SK-N-MC (cell line): Measurements from ENCODE around the gene ACTL7A.
A peak's percentile ranks its signal among the peaks of the same experiment; 100 is the strongest.

ENCODE experiments used
- DNase-seq: peaks from one replicate; pipeline ENCODE4 v3.0.0-alpha.2; 2011; ENCODE audit warnings: low read depth, low spot score
- H3K27ac ChIP-seq: fragments of 200-600 bp; sonication (generic); 2 replicates; pipeline ENCODE4 v1.5.1; 2016; ENCODE audit warnings: mixed run types
- H3K36me3 ChIP-seq: fragments of 200-600 bp; sonication (generic); 2 replicates; pipeline ENCODE4 v1.6.1; 2017; ENCODE audit warnings: antibody characterized with exemption, low read length, mixed read lengths; ENCODE audit not compliant: insufficient read depth
- H3K4me3 ChIP-seq: fragments of 200-600 bp; sonication (generic); 2 replicates; pipeline ENCODE4 v1.5.1; 2016
- H3K9ac ChIP-seq: fragments of 200-600 bp; sonication (generic); 2 replicates; pipeline ENCODE4 v1.8.0; 2017; ENCODE audit warnings: mixed run types, mixed read lengths; ENCODE audit not compliant: insufficient read length
- H3K9me3 ChIP-seq: fragments of 200-600 bp; sonication (generic); 2 replicates; pipeline ENCODE4 v1.6.1; 2017; ENCODE audit warnings: low read depth, mild to moderate bottlenecking, antibody characterized with exemption, low read length, moderate library complexity, mixed read lengths
- EZH2 ChIP-seq: fragments of 200-600 bp; sonication (generic); IDR thresholded peaks from one replicate; pipeline ENCODE4 v1.6.1; 2017; ENCODE audit warnings: antibody characterized with exemption
- FOXP2 ChIP-seq: optimal IDR thresholded peaks from 2 replicates; pipeline ENCODE3; 2011; ENCODE audit warnings: mild to moderate bottlenecking, moderate library complexity; ENCODE audit not compliant: insufficient read depth; ENCODE audit errors: extremely low read length, control extremely low read depth
- POLR2AphosphoS5 ChIP-seq: IDR thresholded peaks from 2 replicates; pipeline ENCODE4 v1.6.1; 2012; ENCODE audit warnings: mild to moderate bottlenecking, low read depth, low read length, borderline replicate concordance

The ACTL7A gene

GRCh38 chr9:108855529-108855886 lies 6.6 kb upstream of the ACTL7A start:
- Histone ChIP-seq H3K36me3 (no peaks in the 10 kb centered on the region), H3K9me3 (no peaks in the 10 kb centered on the region), H3K27ac (no peak overlapping the region), H3K9ac (no peak overlapping the region), H3K4me3 (no peak overlapping the region)
- TF ChIP-seq FOXP2 (no peak), EZH2 (no peak), POLR2AphosphoS5 (no peak)
- DNase-seq, result no peak

- TF ChIP-seq EZH2 (no peak), FOXP2 (no peak), POLR2AphosphoS5 (no peak)
- DNase-seq, result no peak
- Histone ChIP-seq H3K27ac (no peak within 1 kb of the TSS), H3K9me3 (no peaks in the 10 kb centered on the region), H3K36me3 (no peaks in the 10 kb centered on the region), H3K4me3 (no peak within 1 kb of the TSS), H3K9ac (no peak within 1 kb of the TSS)
These were observed 6.2 kb upstream of the ACTL7A start, which contains the start of gene ACTL7B for GRCh38 chr9:108855888-108856287. Gene ACTL7B, minus strand, starts transcription at chr9:108855986. Its CDS starts 56 bp downstream, at chr9:108855930.

GRCh38 chr9:108857572-108857971 lies 4.5 kb upstream of the ACTL7A start:
- Histone ChIP-seq H3K9me3 (no peaks in the 10 kb centered on the region), H3K4me3 (no peak overlapping the region), H3K36me3 (no peaks in the 10 kb centered on the region), H3K27ac (no peak overlapping the region), H3K9ac (no peak overlapping the region)
- no peak for DNase-seq
- TF ChIP-seq FOXP2 (no peak), EZH2 (no peak), POLR2AphosphoS5 (no peak)

GRCh38 chr9:108859459-108860114 lies 2.5 kb upstream of the ACTL7A start:
- no peak overlapping the region for H3K9ac ChIP-seq
- H3K36me3 ChIP-seq, result no peaks in the 10 kb centered on the region
- no peak overlapping the region for H3K4me3 ChIP-seq
- no peak for DNase-seq
- TF ChIP-seq EZH2 (no peak), FOXP2 (no peak), POLR2AphosphoS5 (no peak)
- no peak overlapping the region for H3K27ac ChIP-seq
- no peaks in the 10 kb centered on the region for H3K9me3 ChIP-seq

- TF ChIP-seq EZH2 (no peak), POLR2AphosphoS5 (no peak), FOXP2 (no peak)
- peak; percentile 10 for DNase-seq
- H3K9ac ChIP-seq, result no peak overlapping the region
- H3K36me3 ChIP-seq, result no peaks in the 10 kb centered on the region
- H3K4me3 ChIP-seq, result no peak overlapping the region
- H3K9me3 ChIP-seq, result no peaks in the 10 kb centered on the region
- no peak overlapping the region for H3K27ac ChIP-seq
These were observed 1.7 kb upstream of the ACTL7A start for GRCh38 chr9:108860354-108860753.

GRCh38 chr9:108860764-108861163 lies 1.3 kb upstream of the ACTL7A start:
- no peak overlapping the region for H3K4me3 ChIP-seq
- no peak overlapping the region for H3K9ac ChIP-seq
- H3K9me3 ChIP-seq, result no peaks in the 10 kb centered on the region
- DNase-seq, result no peak
- TF ChIP-seq POLR2AphosphoS5, result no peak
- no peaks in the 10 kb centered on the region for H3K36me3 ChIP-seq
- no peak overlapping the region for H3K27ac ChIP-seq

GRCh38 chr9:108861464-108861863 lies 602 bp upstream of the ACTL7A start:
- TF ChIP-seq FOXP2, result no peak
- no peak for TF ChIP-seq POLR2AphosphoS5
- no peak overlapping the region for H3K4me3 ChIP-seq
- DNase-seq, result no peak
- H3K36me3 ChIP-seq, result no peaks in the 10 kb centered on the region
- H3K9ac ChIP-seq, result no peak overlapping the region
- H3K9me3 ChIP-seq, result no peaks in the 10 kb centered on the region
- no peak overlapping the region for H3K27ac ChIP-seq

GRCh38 chr9:108863891-108864290 lies 1.8 kb downstream of the ACTL7A start:
- H3K9me3 ChIP-seq, result no peaks in the 10 kb centered on the region
- H3K36me3 ChIP-seq, result peaks cover 9% of the 10 kb centered on the region; the same call in 1 of the 2 replicates
- no peak overlapping the region for H3K4me3 ChIP-seq
- H3K27ac ChIP-seq, result no peak overlapping the region
- H3K9ac ChIP-seq, result no peak overlapping the region
- no peak for TF ChIP-seq POLR2AphosphoS5
- no peak for TF ChIP-seq EZH2
- TF ChIP-seq FOXP2, result no peak
- DNase-seq, result no peak

- Histone ChIP-seq H3K4me3 (no peak overlapping the region), H3K36me3 (peaks cover 9% of the 10 kb centered on the region; the same call in 1 of the 2 replicates), H3K27ac (no peak overlapping the region), H3K9ac (no peak overlapping the region), H3K9me3 (no peaks in the 10 kb centered on the region)
- TF ChIP-seq FOXP2 (no peak), EZH2 (no peak), POLR2AphosphoS5 (no peak)
- no peak for DNase-seq
These were observed 2.4 kb downstream of the ACTL7A start for GRCh38 chr9:108864446-108864845.
